T-cell (primary cell): ENCODE results near the gene ACTR2. TPM values are rescaled to one million over a fixed set of nuclear protein-coding genes. Genes with fewer than 3 reads are reported as not detected.
A peak's percentile ranks its signal among the peaks of the same experiment; 100 is the strongest.

Experiments used
- ATAC-seq, 4 experiments: fragments of 200-7000 bp in 3 of 4; fragments of 150-1000 bp in 1 of 4; cut with Tn5 transposase; replicated peaks in 1 of 4; 1 replicate in 3 of 4; 2 replicates in 1 of 4; pipeline ENCODE4 v1.10.0; 2021; ENCODE audit warnings: moderate library complexity in 3 of 4, mild to moderate bottlenecking in 2 of 4, moderate number of reproducible peaks in 1 of 4
- CTCF ChIA-PET, 2 donors: fragments of 300-600 bp; sonication (Branson Sonifier 250); formaldehyde crosslinking; loops; one replicate each; lab custom pipeline; 2022; ENCODE audit warnings: antibody characterized with exemption in 2 of 2; lab: Charles Lee
- POLR2A ChIA-PET, 2 donors: fragments of 300-600 bp; sonication (Branson Sonifier 250); formaldehyde crosslinking; loops; one replicate each; lab custom pipeline; 2022; ENCODE audit warnings: antibody characterized with exemption in 2 of 2; lab: Charles Lee
- DNase-seq, 35 experiments: peaks; one replicate each; pipeline versions ENCODE4 v3.0.0 to v3.0.0-alpha.2; 2013 to 2023
- H3K27ac ChIP-seq: one replicate; pipeline ENCODE4 v1.5.1; 2013; ENCODE audit warnings: low read length
- H3K27me3 ChIP-seq, 2 experiments: replicated peaks in 1 of 2; 1 replicate in 1 of 2; 2 replicates in 1 of 2; pipeline versions ENCODE4 v1.6.1 to v1.7.0; 2013; ENCODE audit warnings: low read length in 1 of 2, mixed read lengths in 1 of 2; ENCODE audit not compliant: control insufficient read depth in 2 of 2, insufficient read depth in 2 of 2; ENCODE audit errors: extremely low read depth in 1 of 2
- H3K36me3 ChIP-seq, 2 donors: 1 replicate in 1 of 2; 2 replicates in 1 of 2; pipeline versions ENCODE4 v1.6.1 to v1.7.0; 2013; ENCODE audit warnings: low read length in 1 of 2; ENCODE audit not compliant: control insufficient read depth in 2 of 2, insufficient read depth in 1 of 2; ENCODE audit errors: extremely low read depth in 1 of 2
- H3K4me1 ChIP-seq, 2 experiments: 1 replicate in 1 of 2; 2 replicates in 1 of 2; pipeline versions ENCODE4 v1.6.1 to v1.7.0; 2013; ENCODE audit warnings: low read length in 2 of 2, mixed read lengths in 1 of 2; ENCODE audit not compliant: insufficient read depth in 2 of 2, control insufficient read depth in 1 of 2; ENCODE audit errors: extremely low read depth in 1 of 2
- H3K4me3 ChIP-seq, 2 donors: 1 replicate in 1 of 2; 2 replicates in 1 of 2; pipeline versions ENCODE4 v1.5.1 to v1.7.0; 2013; ENCODE audit warnings: mild to moderate bottlenecking in 2 of 2, low read length in 1 of 2, moderate library complexity in 1 of 2; ENCODE audit not compliant: control insufficient read depth in 1 of 2; ENCODE audit errors: extremely low read depth in 1 of 2
- H3K9me3 ChIP-seq: 2 replicates; pipeline ENCODE4 v1.7.0; 2013
- H3K27ac Mint-ChIP-seq, 2 donors: one replicate each; pipeline ENCODE4 v1.8.0; 2020 to 2021; ENCODE audit warnings: mild to moderate bottlenecking in 2 of 2, mixed read lengths in 2 of 2
- H3K27me3 Mint-ChIP-seq, 2 donors: one replicate each; pipeline ENCODE4 v1.8.0; 2021 to 2022; ENCODE audit warnings: mixed read lengths in 2 of 2
- H3K36me3 Mint-ChIP-seq: one replicate; pipeline ENCODE4 v1.8.0; 2021; ENCODE audit warnings: mixed read lengths
- H3K4me1 Mint-ChIP-seq, 3 donors: one replicate each; pipeline ENCODE4 v1.8.0; 2020 to 2022; ENCODE audit warnings: mixed read lengths in 3 of 3, mild to moderate bottlenecking in 1 of 3
- H3K4me3 Mint-ChIP-seq, 3 donors: one replicate each; pipeline ENCODE4 v1.8.0; 2020 to 2022; ENCODE audit warnings: mild to moderate bottlenecking in 3 of 3, mixed read lengths in 3 of 3, moderate library complexity in 3 of 3
- H3K9me3 Mint-ChIP-seq, 3 donors: one replicate each; pipeline ENCODE4 v1.8.0; 2020 to 2022; ENCODE audit warnings: mixed read lengths in 3 of 3
- WGBS: methylation state at CpG from one replicate; pipeline ENCODE4 v1.1.5; 2013; ENCODE audit warnings: missing lambda C conversion rate; ENCODE audit not compliant: insufficient coverage; 5-methylcytosine and 5-hydroxymethylcytosine counted together
- total RNA-seq, 35 experiments: library from RNA in 6 of 35; stranded (reverse) in 6 of 35; fragments of 120-200 nt in 1 of 35; gene quantifications; one replicate each; pipeline versions ENCODE4 v1.2.1 to v1.2.4 and lab custom pipeline; 2013 to 2026

Gene ACTR2
- total RNA-seq, 5 donors from 2014 or later (not counting 1 experiment from before 2014, with no cell fraction given), result 234 to 267 (median 246) TPM

- CTCF ChIA-PET, result no interaction called here
- POLR2A ChIA-PET, result no interaction called here
- H3K4me1 Mint-ChIP-seq, result peaks cover 8 to 16% (median 13%) of the 10 kb centered on the region in 3 donors
- H3K4me1 ChIP-seq, result peaks cover 8 to 13% of the 10 kb centered on the region in 2 experiments
- WGBS, result 94% methylated on average over 3 of the region's 5 CpGs
- H3K9me3 Mint-ChIP-seq, result no peaks in the 10 kb centered on the region
- no peak overlapping the region for H3K27ac ChIP-seq
- no peaks in the 10 kb centered on the region for H3K27me3 Mint-ChIP-seq
- no peak overlapping the region for H3K4me3 Mint-ChIP-seq
- no peaks in the 10 kb centered on the region for H3K27me3 ChIP-seq
- DNase-seq, result no peak
- no peaks in the 10 kb centered on the region for H3K9me3 ChIP-seq
- ATAC-seq, result no peak
- H3K36me3 ChIP-seq, result peaks cover 0 to 7% of the 10 kb centered on the region in 2 donors
- no peak overlapping the region for H3K4me3 ChIP-seq
- H3K27ac Mint-ChIP-seq, result no peak overlapping the region
- H3K36me3 Mint-ChIP-seq, result peaks cover 4% of the 10 kb centered on the region
Observed at GRCh38 chr2:65277791-65278483, 50.3 kb downstream of the ACTR2 start.

GRCh38 chr2:65278531-65278981 is 50.9 kb downstream of the ACTR2 start:
- ChIA-PET CTCF (no interaction called here), POLR2A (no interaction called here)
- Histone ChIP-seq H3K36me3 (peaks cover 0 to 3% of the 10 kb centered on the region in 2 donors), H3K27ac (no peak overlapping the region), H3K27me3 (no peaks in the 10 kb centered on the region), H3K9me3 (no peaks in the 10 kb centered on the region), H3K4me3 (no peak overlapping the region), H3K4me1 (peaks cover 8 to 13% of the 10 kb centered on the region in 2 experiments)
- Mint-ChIP-seq H3K4me1 (peaks cover 8 to 16% (median 13%) of the 10 kb centered on the region in 3 donors), H3K36me3 (peaks cover 4% of the 10 kb centered on the region), H3K9me3 (no peaks in the 10 kb centered on the region), H3K27me3 (no peaks in the 10 kb centered on the region), H3K27ac (no peak overlapping the region), H3K4me3 (peak overlapping the region in 1 of 3 donors; percentile 43)
- DNase-seq (no peak), ATAC-seq (no peak)
- WGBS, result no CpG with 5 or more reads among the region's 6 CpGs

- Mint-ChIP-seq H3K27me3 (no peaks in the 10 kb centered on the region), H3K36me3 (no peaks in the 10 kb centered on the region), H3K9me3 (no peaks in the 10 kb centered on the region), H3K27ac (no peak overlapping the region), H3K4me1 (peaks cover 8 to 16% (median 13%) of the 10 kb centered on the region in 3 donors), H3K4me3 (no peak overlapping the region)
- Histone ChIP-seq H3K36me3 (peaks cover 0 to 3% of the 10 kb centered on the region in 2 donors), H3K27ac (no peak overlapping the region), H3K4me1 (peaks cover 8 to 13% of the 10 kb centered on the region in 2 experiments), H3K27me3 (no peaks in the 10 kb centered on the region), H3K4me3 (no peak overlapping the region), H3K9me3 (no peaks in the 10 kb centered on the region)
- ChIA-PET CTCF (no interaction called here), POLR2A (interaction anchor here in 1 of 2 donors (0.6 kb wide), 1 partner anchor 19 kb away, joined by 4 read pairs; no protein-coding TSS in a partner anchor)
- WGBS, result 100% methylated on average over 4 of the region's 6 CpGs
- no peak for DNase-seq
- no peak for ATAC-seq
Observed at GRCh38 chr2:65279756-65280155, 52.1 kb downstream of the ACTR2 start.

GRCh38 chr2:65281627-65282351 is 54.2 kb downstream of the ACTR2 start:
- DNase-seq (no peak), ATAC-seq (no peak)
- Histone ChIP-seq H3K4me3 (no peak overlapping the region), H3K27ac (no peak overlapping the region), H3K36me3 (no peaks in the 10 kb centered on the region), H3K9me3 (no peaks in the 10 kb centered on the region), H3K4me1 (peaks cover 8 to 13% of the 10 kb centered on the region in 2 experiments), H3K27me3 (no peaks in the 10 kb centered on the region)
- peaks cover 8 to 14% (median 13%) of the 10 kb centered on the region in 3 donors for H3K4me1 Mint-ChIP-seq
- H3K27me3 Mint-ChIP-seq, result no peaks in the 10 kb centered on the region
- H3K36me3 Mint-ChIP-seq, result no peaks in the 10 kb centered on the region
- no peak overlapping the region for H3K4me3 Mint-ChIP-seq
- ChIA-PET POLR2A (no interaction called here), CTCF (no interaction called here)
- H3K9me3 Mint-ChIP-seq, result no peaks in the 10 kb centered on the region
- 83% methylated on average over 2 of the region's 4 CpGs for WGBS
- H3K27ac Mint-ChIP-seq, result no peak overlapping the region

- H3K27ac ChIP-seq, result no peak overlapping the region
- Mint-ChIP-seq H3K27me3 (no peaks in the 10 kb centered on the region), H3K4me1 (peaks cover 8 to 14% (median 13%) of the 10 kb centered on the region in 3 donors), H3K9me3 (no peaks in the 10 kb centered on the region), H3K36me3 (no peaks in the 10 kb centered on the region), H3K27ac (no peak overlapping the region), H3K4me3 (no peak overlapping the region)
- H3K4me1 ChIP-seq, result peaks cover 8 to 13% of the 10 kb centered on the region in 2 experiments
- no peak overlapping the region for H3K4me3 ChIP-seq
- H3K27me3 ChIP-seq, result no peaks in the 10 kb centered on the region
- no peaks in the 10 kb centered on the region for H3K36me3 ChIP-seq
- DNase-seq (no peak), ATAC-seq (no peak)
- H3K9me3 ChIP-seq, result no peaks in the 10 kb centered on the region
- POLR2A ChIA-PET, result no interaction called here
- 90% methylated on average over 2 of the region's 3 CpGs for WGBS
- CTCF ChIA-PET, result no interaction called here
Observed at GRCh38 chr2:65282477-65283053, 54.9 kb downstream of the ACTR2 start.

GRCh38 chr2:65287364-65287763 is 59.7 kb downstream of the ACTR2 start:
- WGBS, result no CpG with 5 or more reads among the region's 4 CpGs
- Histone ChIP-seq H3K9me3 (no peaks in the 10 kb centered on the region), H3K27me3 (peaks cover 0 to 2% of the 10 kb centered on the region in 2 experiments), H3K27ac (no peak overlapping the region), H3K4me1 (no peaks in the 10 kb centered on the region), H3K4me3 (no peak overlapping the region), H3K36me3 (no peaks in the 10 kb centered on the region)
- Mint-ChIP-seq H3K9me3 (no peaks in the 10 kb centered on the region), H3K27me3 (no peaks in the 10 kb centered on the region), H3K36me3 (no peaks in the 10 kb centered on the region), H3K27ac (no peak overlapping the region), H3K4me3 (no peak overlapping the region), H3K4me1 (no peaks in the 10 kb centered on the region)
- ChIA-PET POLR2A (no interaction called here), CTCF (no interaction called here)
- ATAC-seq (no peak), DNase-seq (no peak)
